ENCODE results near the gene MAPK1. TPM values are rescaled to one million over a fixed set of nuclear protein-coding genes. Genes with fewer than 3 reads are reported as not detected.
"Not testable (repeated sequence)": the region's sequence is repeated elsewhere in the genome, so short reads cannot be mapped to it uniquely, and the experiment has no call there.

The MAPK1 gene
- total RNA-seq, 1 experiment from 2014 or later, result 53.6 TPM

DNA sequence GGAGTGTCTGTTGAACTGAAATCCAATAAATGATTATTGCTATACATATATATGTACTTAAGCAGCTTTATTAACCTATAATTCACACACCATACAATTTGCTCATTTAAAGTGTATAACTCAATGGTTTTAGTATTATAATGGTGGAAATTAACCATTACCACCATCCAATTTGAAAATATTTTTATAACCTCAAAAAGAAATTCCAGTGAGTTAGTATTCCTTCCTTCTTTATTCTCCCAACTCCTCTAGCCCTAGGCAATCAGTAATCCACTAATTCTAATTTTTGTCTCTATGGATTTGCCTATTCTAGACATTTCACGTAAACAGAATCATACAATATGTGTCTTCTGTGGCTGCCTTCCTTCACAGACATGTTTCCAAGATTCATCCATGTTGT is 64.8 kb downstream of the MAPK1 start:
- H3K79me2 ChIP-seq (ENCODE audit: low read length), result peaks cover 35% of the 10 kb centered on the region
- no peak overlapping the region for H3K4me3 ChIP-seq (ENCODE audit: low read length)
- H3K27ac ChIP-seq (ENCODE audit: low read length), result no peak overlapping the region
- H3K4me1 ChIP-seq (ENCODE audit: low read length), result no peaks in the 10 kb centered on the region
- DNase-seq, result no peak
- no peaks in the 10 kb centered on the region for H3K27me3 ChIP-seq (ENCODE audit: low read length)
- H3K4me2 ChIP-seq (ENCODE audit: low read depth, low read length, poor library complexity, severe bottlenecking), result no peak overlapping the region
- no peak overlapping the region for H2AFZ ChIP-seq (ENCODE audit: low read length)
- no peaks in the 10 kb centered on the region for H3K9me2 ChIP-seq (replicated peaks; ENCODE audit: insufficient read depth, low read length)
- peaks cover 53% of the 10 kb centered on the region for H3K36me3 ChIP-seq (ENCODE audit: insufficient read depth, low read length)
- no peak overlapping the region for H3K9ac ChIP-seq (ENCODE audit: low read length)
- no peaks in the 10 kb centered on the region for H4K20me1 ChIP-seq (ENCODE audit: insufficient read depth, low read depth, low read length)
- H3K9me3 ChIP-seq (ENCODE audit: low read length), result no peaks in the 10 kb centered on the region

DNA sequence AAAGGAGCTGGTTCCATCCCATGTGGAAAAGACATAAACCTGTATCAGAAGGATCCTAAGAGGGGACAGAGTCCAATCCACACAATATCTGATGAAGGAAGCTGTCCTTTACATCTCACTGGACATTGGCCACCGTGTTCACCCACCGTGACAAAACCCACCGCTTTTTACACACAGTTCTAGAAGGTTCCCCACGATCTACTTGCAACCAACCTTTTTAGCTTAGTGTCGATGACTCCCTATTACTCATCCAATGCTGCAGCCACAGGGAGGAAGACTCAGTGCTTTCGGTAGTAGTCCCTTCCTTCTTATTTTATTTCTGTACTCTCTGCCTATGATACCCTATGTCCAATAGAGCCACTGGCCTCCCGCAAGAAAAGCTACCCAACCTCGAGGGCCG is 65.4 kb downstream of the MAPK1 start:
- no peaks in the 10 kb centered on the region for H3K27me3 ChIP-seq (ENCODE audit: low read length)
- no peaks in the 10 kb centered on the region for H3K4me1 ChIP-seq (ENCODE audit: low read length)
- peaks cover 35% of the 10 kb centered on the region for H3K79me2 ChIP-seq (ENCODE audit: low read length)
- no peaks in the 10 kb centered on the region for H4K20me1 ChIP-seq (ENCODE audit: insufficient read depth, low read depth, low read length)
- no peak overlapping the region for H2AFZ ChIP-seq (ENCODE audit: low read length)
- H3K4me2 ChIP-seq (ENCODE audit: low read depth, low read length, poor library complexity, severe bottlenecking), result no peak overlapping the region
- no peak overlapping the region for H3K9ac ChIP-seq (ENCODE audit: low read length)
- DNase-seq, result no peak
- H3K9me3 ChIP-seq (ENCODE audit: low read length), result no peaks in the 10 kb centered on the region
- peaks cover 53% of the 10 kb centered on the region for H3K36me3 ChIP-seq (ENCODE audit: insufficient read depth, low read length)
- no peaks in the 10 kb centered on the region for H3K9me2 ChIP-seq (replicated peaks; ENCODE audit: insufficient read depth, low read length)
- H3K27ac ChIP-seq (ENCODE audit: low read length), result no peak overlapping the region
- no peak overlapping the region for H3K4me3 ChIP-seq (ENCODE audit: low read length)

GRCh38 chr22:21801304-21801644 is 66.2 kb downstream of the MAPK1 start:
- not testable (repeated sequence) for H3K9ac ChIP-seq (ENCODE audit: low read length); H4K20me1 ChIP-seq (ENCODE audit: insufficient read depth, low read depth, low read length); H3K9me3 ChIP-seq (ENCODE audit: low read length); H3K4me1 ChIP-seq (ENCODE audit: low read length); H3K4me3 ChIP-seq (ENCODE audit: low read length); H3K9me2 ChIP-seq (replicated peaks; ENCODE audit: insufficient read depth, low read length); H3K27me3 ChIP-seq (ENCODE audit: low read length); H3K4me2 ChIP-seq (ENCODE audit: low read depth, low read length, poor library complexity, severe bottlenecking); H2AFZ ChIP-seq (ENCODE audit: low read length); DNase-seq; H3K27ac ChIP-seq (ENCODE audit: low read length)
- Histone ChIP-seq H3K36me3 (ENCODE audit: insufficient read depth, low read length) (peaks cover 49% of the 10 kb centered on the region), H3K79me2 (ENCODE audit: low read length) (peaks cover 38% of the 10 kb centered on the region)

DNA sequence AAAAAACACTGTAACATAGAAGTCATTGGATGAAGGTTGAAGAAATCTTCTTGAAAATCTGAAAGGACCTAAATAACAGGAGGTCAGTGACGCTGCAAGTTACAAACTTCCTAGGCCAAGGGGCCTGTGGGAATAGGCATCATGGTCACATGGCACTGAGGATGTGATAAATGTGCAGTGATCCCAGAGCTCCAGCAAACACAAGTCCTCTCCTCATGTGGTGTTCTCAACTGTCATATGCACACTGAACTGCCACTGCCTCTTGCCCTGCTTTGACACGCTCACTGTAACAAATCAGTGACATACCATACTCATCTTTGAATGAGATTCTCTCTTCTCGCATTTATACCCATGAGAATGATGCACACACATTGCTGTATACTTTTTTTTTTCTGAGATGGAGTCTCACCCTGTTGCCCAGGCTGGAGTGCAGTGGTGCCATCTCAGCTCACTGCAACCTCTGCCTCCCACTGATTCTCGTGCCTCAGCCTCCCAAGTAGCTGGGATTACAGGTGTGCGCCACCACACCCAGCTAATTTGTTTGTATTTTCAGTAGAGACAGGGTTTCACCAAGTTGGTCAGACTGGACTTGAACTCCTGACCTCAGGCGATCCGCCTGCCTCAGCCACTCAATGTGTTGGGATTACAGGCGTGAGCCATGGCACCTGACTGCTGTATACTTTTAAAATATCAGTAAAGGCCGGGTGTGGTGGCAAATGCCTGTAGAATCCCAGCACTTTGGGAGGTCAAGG is 66.7 kb downstream of the MAPK1 start:
- Histone ChIP-seq H3K79me2 (ENCODE audit: low read length) (peaks cover 34% of the 10 kb centered on the region), H3K36me3 (ENCODE audit: insufficient read depth, low read length) (peaks cover 43% of the 10 kb centered on the region), H3K9me3 (ENCODE audit: low read length) (no peaks in the 10 kb centered on the region), H3K27ac (ENCODE audit: low read length) (no peak overlapping the region), H4K20me1 (ENCODE audit: insufficient read depth, low read depth, low read length) (no peaks in the 10 kb centered on the region), H3K27me3 (ENCODE audit: low read length) (no peaks in the 10 kb centered on the region), H3K4me3 (ENCODE audit: low read length) (no peak overlapping the region), H3K4me2 (ENCODE audit: low read depth, low read length, poor library complexity, severe bottlenecking) (no peak overlapping the region), H3K9ac (ENCODE audit: low read length) (no peak overlapping the region), H2AFZ (ENCODE audit: low read length) (no peak overlapping the region), H3K4me1 (ENCODE audit: low read length) (no peaks in the 10 kb centered on the region), H3K9me2 (replicated peaks; ENCODE audit: insufficient read depth, low read length) (no peaks in the 10 kb centered on the region)
- DNase-seq, result no peak

DNA sequence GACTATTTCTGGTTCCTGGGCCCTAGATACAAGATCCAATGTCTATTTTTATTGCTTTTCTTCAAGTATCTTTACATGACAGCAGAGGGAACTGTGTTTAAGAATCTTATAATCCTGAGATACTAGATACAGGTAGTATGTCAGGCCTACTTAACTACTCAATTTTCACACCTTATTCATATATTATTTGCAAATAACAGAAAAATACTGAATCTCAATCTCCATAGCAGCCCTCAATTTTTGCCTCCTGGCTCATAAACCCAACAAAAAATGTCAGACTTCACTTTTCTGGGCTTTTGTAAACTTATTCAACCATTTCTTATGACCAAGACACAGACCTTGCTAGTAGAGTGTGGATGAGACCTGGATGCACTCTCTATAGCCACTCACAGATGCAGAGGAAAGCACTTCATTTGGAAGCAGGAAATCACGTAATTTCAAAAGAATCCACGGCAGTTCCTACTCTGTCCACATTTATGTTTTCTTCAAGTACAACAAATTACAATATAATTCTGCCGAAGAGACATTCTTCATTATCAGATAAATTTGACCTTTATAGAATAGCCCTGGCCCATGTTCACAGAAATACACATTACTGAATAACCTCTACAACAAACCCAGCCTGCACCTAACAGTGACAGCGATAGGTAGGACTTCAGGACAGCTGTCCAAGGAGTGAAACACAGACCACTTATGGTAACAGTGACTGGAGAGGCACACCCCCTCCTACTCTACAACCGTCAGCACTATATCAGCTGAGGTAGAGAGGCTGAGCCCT is 69.8 kb downstream of the MAPK1 start:
- no peaks in the 10 kb centered on the region for H3K9me2 ChIP-seq (replicated peaks; ENCODE audit: insufficient read depth, low read length)
- peaks cover 29% of the 10 kb centered on the region for H3K79me2 ChIP-seq (ENCODE audit: low read length)
- H3K4me1 ChIP-seq (ENCODE audit: low read length), result no peaks in the 10 kb centered on the region
- H4K20me1 ChIP-seq (ENCODE audit: insufficient read depth, low read depth, low read length), result no peaks in the 10 kb centered on the region
- no peaks in the 10 kb centered on the region for H3K9me3 ChIP-seq (ENCODE audit: low read length)
- H3K9ac ChIP-seq (ENCODE audit: low read length), result no peak overlapping the region
- no peak for DNase-seq
- H3K4me3 ChIP-seq (ENCODE audit: low read length), result no peak overlapping the region
- no peak overlapping the region for H3K4me2 ChIP-seq (ENCODE audit: low read depth, low read length, poor library complexity, severe bottlenecking)
- no peak overlapping the region for H3K27ac ChIP-seq (ENCODE audit: low read length)
- H3K36me3 ChIP-seq (ENCODE audit: insufficient read depth, low read length), result peaks cover 24% of the 10 kb centered on the region; the same call in 1 of the 2 replicates
- no peaks in the 10 kb centered on the region for H3K27me3 ChIP-seq (ENCODE audit: low read length)
- H2AFZ ChIP-seq (ENCODE audit: low read length), result no peak overlapping the region

- Histone ChIP-seq H3K27me3 (ENCODE audit: low read length) (no peaks in the 10 kb centered on the region), H3K4me2 (ENCODE audit: low read depth, low read length, poor library complexity, severe bottlenecking) (no peak overlapping the region), H3K9me3 (ENCODE audit: low read length) (no peaks in the 10 kb centered on the region), H4K20me1 (ENCODE audit: insufficient read depth, low read depth, low read length) (no peaks in the 10 kb centered on the region), H3K79me2 (ENCODE audit: low read length) (peaks cover 29% of the 10 kb centered on the region), H3K9me2 (replicated peaks; ENCODE audit: insufficient read depth, low read length) (no peaks in the 10 kb centered on the region), H3K9ac (ENCODE audit: low read length) (no peak overlapping the region), H2AFZ (ENCODE audit: low read length) (no peak overlapping the region), H3K36me3 (ENCODE audit: insufficient read depth, low read length) (peaks cover 18% of the 10 kb centered on the region; the same call in 1 of the 2 replicates), H3K27ac (ENCODE audit: low read length) (no peak overlapping the region), H3K4me3 (ENCODE audit: low read length) (no peak overlapping the region), H3K4me1 (ENCODE audit: low read length) (no peaks in the 10 kb centered on the region)
- no peak for DNase-seq
These were observed 70.6 kb downstream of the MAPK1 start for GRCh38 chr22:21796863-21797262.

GRCh38 chr22:21796231-21796630 is 71.2 kb downstream of the MAPK1 start:
- Histone ChIP-seq H3K9me3 (ENCODE audit: low read length) (no peaks in the 10 kb centered on the region), H3K27me3 (ENCODE audit: low read length) (no peaks in the 10 kb centered on the region), H3K27ac (ENCODE audit: low read length) (no peak overlapping the region), H3K4me1 (ENCODE audit: low read length) (no peaks in the 10 kb centered on the region), H3K9me2 (replicated peaks; ENCODE audit: insufficient read depth, low read length) (no peaks in the 10 kb centered on the region), H4K20me1 (ENCODE audit: insufficient read depth, low read depth, low read length) (no peaks in the 10 kb centered on the region), H3K4me3 (ENCODE audit: low read length) (no peak overlapping the region), H3K9ac (ENCODE audit: low read length) (no peak overlapping the region), H2AFZ (ENCODE audit: low read length) (no peak overlapping the region), H3K79me2 (ENCODE audit: low read length) (peaks cover 29% of the 10 kb centered on the region), H3K36me3 (ENCODE audit: insufficient read depth, low read length) (peaks cover 14% of the 10 kb centered on the region; the same call in 1 of the 2 replicates), H3K4me2 (ENCODE audit: low read depth, low read length, poor library complexity, severe bottlenecking) (no peak overlapping the region)
- DNase-seq, result no peak

GRCh38 chr22:21793716-21794115 is 73.7 kb downstream of the MAPK1 start:
- not testable (repeated sequence) for H3K9me2 ChIP-seq (replicated peaks; ENCODE audit: insufficient read depth, low read length); H3K4me1 ChIP-seq (ENCODE audit: low read length); H3K9ac ChIP-seq (ENCODE audit: low read length); H3K36me3 ChIP-seq (ENCODE audit: insufficient read depth, low read length); DNase-seq; H2AFZ ChIP-seq (ENCODE audit: low read length); H3K27ac ChIP-seq (ENCODE audit: low read length); H4K20me1 ChIP-seq (ENCODE audit: insufficient read depth, low read depth, low read length); H3K27me3 ChIP-seq (ENCODE audit: low read length); H3K4me2 ChIP-seq (ENCODE audit: low read depth, low read length, poor library complexity, severe bottlenecking); H3K4me3 ChIP-seq (ENCODE audit: low read length); H3K9me3 ChIP-seq (ENCODE audit: low read length)
- H3K79me2 ChIP-seq (ENCODE audit: low read length), result peaks cover 15% of the 10 kb centered on the region
